MM.1S (cell line): ENCODE data around the gene CNTNAP2.

Source experiments
- DNase-seq: peaks from one replicate; pipeline ENCODE4 v3.0.0-alpha.2; 2015
- H2AFZ ChIP-seq: fragments of 300-600 bp; sonication (generic); 2 replicates; pipeline ENCODE4 v1.6.0; 2016; ENCODE audit warnings: antibody characterized with exemption, low read length
- H3F3A ChIP-seq: fragments of 300-600 bp; sonication (generic); 2 replicates; pipeline ENCODE4 v1.6.1; 2016; ENCODE audit warnings: mild to moderate bottlenecking, antibody characterized with exemption, low read length, moderate library complexity, mixed read lengths; ENCODE audit not compliant: insufficient read depth
- H3K27ac ChIP-seq: fragments of 300-600 bp; sonication (generic); 2 replicates; pipeline ENCODE4 v1.5.1; 2016; ENCODE audit warnings: mild to moderate bottlenecking, low read length
- H3K27me3 ChIP-seq: fragments of 300-600 bp; sonication (generic); replicated peaks from 2 replicates; pipeline ENCODE4 v1.6.0; 2016; ENCODE audit warnings: low read length; ENCODE audit not compliant: insufficient read depth
- H3K36me3 ChIP-seq: fragments of 300-600 bp; sonication (generic); replicated peaks from 2 replicates; pipeline ENCODE4 v1.6.1; 2016; ENCODE audit warnings: mild to moderate bottlenecking, low read length, mixed read lengths; ENCODE audit not compliant: insufficient read depth
- H3K4me1 ChIP-seq: fragments of 300-600 bp; sonication (generic); 2 replicates; pipeline ENCODE4 v1.6.1; 2016; ENCODE audit warnings: low read length, mixed read lengths
- H3K4me2 ChIP-seq: fragments of 300-600 bp; sonication (generic); 2 replicates; pipeline ENCODE4 v1.6.0; 2016; ENCODE audit warnings: low read depth, low read length
- H3K4me3 ChIP-seq: fragments of 300-600 bp; sonication (generic); 2 replicates; pipeline ENCODE4 v1.5.1; 2016; ENCODE audit warnings: low read length, mixed read lengths
- H3K79me2 ChIP-seq: fragments of 300-600 bp; sonication (generic); 2 replicates; pipeline ENCODE4 v1.6.1; 2016; ENCODE audit warnings: mixed run types, low read length, mixed read lengths
- H3K9ac ChIP-seq: fragments of 300-600 bp; sonication (generic); 2 replicates; pipeline ENCODE4 v1.6.1; 2016; ENCODE audit warnings: low read length, mixed read lengths
- H3K9me2 ChIP-seq: fragments of 300-600 bp; sonication (generic); replicated peaks from 2 replicates; pipeline ENCODE4 v1.6.1; 2016; ENCODE audit warnings: mild to moderate bottlenecking, low read length, mixed read lengths; ENCODE audit not compliant: insufficient read depth
- H3K9me3 ChIP-seq: fragments of 300-600 bp; sonication (generic); replicated peaks from 2 replicates; pipeline ENCODE4 v1.6.1; 2016; ENCODE audit warnings: mild to moderate bottlenecking, low read length, mixed read lengths; ENCODE audit not compliant: insufficient read depth
- H4K20me1 ChIP-seq: fragments of 300-600 bp; sonication (generic); 2 replicates; pipeline ENCODE4 v1.6.1; 2016; ENCODE audit warnings: mild to moderate bottlenecking, low read length, moderate library complexity, mixed read lengths; ENCODE audit not compliant: insufficient read depth
- EZH2 ChIP-seq: fragments of 300-600 bp; sonication (generic); optimal IDR thresholded peaks from 2 replicates; pipeline ENCODE3; 2017; ENCODE audit warnings: low read depth, mild to moderate bottlenecking, antibody characterized with exemption, low read length, mixed read lengths
- EZH2phosphoT487 ChIP-seq: fragments of 300-600 bp; sonication (generic); IDR thresholded peaks from 2 replicates; pipeline ENCODE4 v1.6.1; 2018; ENCODE audit warnings: antibody characterized with exemption, low read length
- TF ChIP-seq, protein P1 (sequence below): fragments of 300-600 bp; sonication (generic); IDR thresholded peaks from 2 replicates; pipeline ENCODE4 v1.5.1; 2016; ENCODE audit warnings: antibody characterized with exemption, low read length, mixed read lengths

CNTNAP2 gene

GRCh38 chr7:146514304-146514703, 397.7 kb downstream of the CNTNAP2 start:
- H3K36me3 ChIP-seq: no peaks in the 10 kb centered on the region
- H3K9me3 ChIP-seq: no peaks in the 10 kb centered on the region
- DNase-seq: no peak
- H3K4me3 ChIP-seq: no peak overlapping the region
- no peak overlapping the region for H3K27ac ChIP-seq
- no peaks in the 10 kb centered on the region for H4K20me1 ChIP-seq
- no peaks in the 10 kb centered on the region for H3F3A ChIP-seq
- TF ChIP-seq EZH2phosphoT487 (no peak), EZH2 (no peak)
- TF ChIP-seq, protein P1, sequence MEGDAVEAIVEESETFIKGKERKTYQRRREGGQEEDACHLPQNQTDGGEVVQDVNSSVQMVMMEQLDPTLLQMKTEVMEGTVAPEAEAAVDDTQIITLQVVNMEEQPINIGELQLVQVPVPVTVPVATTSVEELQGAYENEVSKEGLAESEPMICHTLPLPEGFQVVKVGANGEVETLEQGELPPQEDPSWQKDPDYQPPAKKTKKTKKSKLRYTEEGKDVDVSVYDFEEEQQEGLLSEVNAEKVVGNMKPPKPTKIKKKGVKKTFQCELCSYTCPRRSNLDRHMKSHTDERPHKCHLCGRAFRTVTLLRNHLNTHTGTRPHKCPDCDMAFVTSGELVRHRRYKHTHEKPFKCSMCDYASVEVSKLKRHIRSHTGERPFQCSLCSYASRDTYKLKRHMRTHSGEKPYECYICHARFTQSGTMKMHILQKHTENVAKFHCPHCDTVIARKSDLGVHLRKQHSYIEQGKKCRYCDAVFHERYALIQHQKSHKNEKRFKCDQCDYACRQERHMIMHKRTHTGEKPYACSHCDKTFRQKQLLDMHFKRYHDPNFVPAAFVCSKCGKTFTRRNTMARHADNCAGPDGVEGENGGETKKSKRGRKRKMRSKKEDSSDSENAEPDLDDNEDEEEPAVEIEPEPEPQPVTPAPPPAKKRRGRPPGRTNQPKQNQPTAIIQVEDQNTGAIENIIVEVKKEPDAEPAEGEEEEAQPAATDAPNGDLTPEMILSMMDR: no peak
- no peak overlapping the region for H3K4me2 ChIP-seq
- H3K9ac ChIP-seq: no peak overlapping the region
- no peak overlapping the region for H2AFZ ChIP-seq
- H3K4me1 ChIP-seq: no peaks in the 10 kb centered on the region
- H3K27me3 ChIP-seq: no peaks in the 10 kb centered on the region
- no peaks in the 10 kb centered on the region for H3K9me2 ChIP-seq
- no peaks in the 10 kb centered on the region for H3K79me2 ChIP-seq

DNA sequence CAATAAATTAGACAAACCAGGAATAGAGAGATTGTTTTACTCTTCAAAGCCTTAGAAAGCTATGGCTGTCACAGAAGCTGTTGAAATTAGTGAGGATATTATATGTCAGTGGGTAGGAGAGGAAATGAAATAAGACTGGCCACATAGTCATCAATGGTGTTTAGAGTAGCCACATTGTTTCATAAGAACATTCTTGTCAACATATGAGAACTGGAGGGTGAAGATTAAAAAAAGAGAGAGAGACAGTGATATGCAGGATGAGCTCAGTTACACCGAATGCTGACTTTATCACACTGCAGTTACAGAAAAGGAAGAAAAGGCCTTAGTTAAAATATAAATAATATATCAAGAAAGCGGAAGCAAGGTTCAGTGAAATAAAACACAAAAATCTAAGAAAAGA, 412.0 kb downstream of the CNTNAP2 start:
- Histone ChIP-seq H3K79me2 (no peaks in the 10 kb centered on the region), H3K4me2 (no peak overlapping the region), H3F3A (no peaks in the 10 kb centered on the region), H3K9ac (no peak overlapping the region), H3K27ac (no peak overlapping the region), H3K36me3 (no peaks in the 10 kb centered on the region), H3K9me2 (no peaks in the 10 kb centered on the region), H3K27me3 (no peaks in the 10 kb centered on the region), H3K4me3 (no peak overlapping the region), H4K20me1 (no peaks in the 10 kb centered on the region), H3K9me3 (no peaks in the 10 kb centered on the region), H3K4me1 (no peaks in the 10 kb centered on the region), H2AFZ (no peak overlapping the region)
- no peak for DNase-seq
- TF ChIP-seq, protein P1: no peak
- TF ChIP-seq EZH2 (no peak), EZH2phosphoT487 (no peak)

DNA sequence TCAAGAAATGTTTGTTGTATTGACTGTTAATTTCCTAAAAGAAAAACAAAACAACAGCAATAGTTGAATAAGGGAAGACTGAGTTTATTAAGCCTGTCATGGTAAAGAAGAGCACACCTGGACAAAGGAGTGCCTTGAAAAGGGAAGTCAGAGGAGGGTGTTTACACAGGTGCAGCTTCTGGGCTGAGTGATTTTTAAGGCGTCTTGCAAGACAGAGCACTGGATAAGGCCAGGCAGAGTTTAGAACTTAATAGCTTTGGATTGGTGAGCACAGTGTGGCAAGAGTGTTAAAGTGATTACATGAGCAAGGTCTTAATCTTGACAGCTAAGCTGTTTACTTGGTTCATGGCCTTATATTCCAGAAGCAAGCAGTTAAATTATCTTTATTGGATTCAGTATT, 423.2 kb downstream of the CNTNAP2 start:
- Histone ChIP-seq H4K20me1 (no peaks in the 10 kb centered on the region), H3K4me2 (no peak overlapping the region), H3K36me3 (no peaks in the 10 kb centered on the region), H3K4me1 (no peaks in the 10 kb centered on the region), H3F3A (no peaks in the 10 kb centered on the region), H3K9me3 (no peaks in the 10 kb centered on the region), H3K9me2 (no peaks in the 10 kb centered on the region), H3K27me3 (no peaks in the 10 kb centered on the region), H3K79me2 (no peaks in the 10 kb centered on the region), H3K9ac (no peak overlapping the region), H3K4me3 (no peak overlapping the region), H2AFZ (no peak overlapping the region), H3K27ac (no peak overlapping the region)
- TF ChIP-seq, protein P1: no peak
- TF ChIP-seq EZH2 (no peak), EZH2phosphoT487 (no peak)
- peak; percentile 34 for DNase-seq
